WERI-Rb-1 (cell line): Measurements from ENCODE around the gene PTPRS.

Experiments
- DNase-seq: peaks from one replicate; pipeline ENCODE4 v3.0.0-alpha.2; 2020
- H3K27ac ChIP-seq: fragments of 250-450 bp; sonication (Bioruptor Pico); 2 replicates; pipeline ENCODE4 v1.5.1; 2020; ENCODE audit warnings: mild to moderate bottlenecking, moderate library complexity
- H3K27me3 ChIP-seq: fragments of 250-450 bp; sonication (Bioruptor Pico); 2 replicates; pipeline ENCODE4 v1.5.1; 2021; ENCODE audit warnings: mild to moderate bottlenecking, low read depth, moderate library complexity; ENCODE audit not compliant: insufficient read depth, severe bottlenecking
- H3K36me3 ChIP-seq: fragments of 250-450 bp; sonication (Bioruptor Pico); 2 replicates; pipeline ENCODE4 v1.5.1; 2020; ENCODE audit warnings: mild to moderate bottlenecking, moderate library complexity
- H3K4me3 ChIP-seq: 2 replicates; pipeline ENCODE4 v1.5.1; 2011; ENCODE audit warnings: low read depth, mild to moderate bottlenecking, control low read depth, low read length
- H3K9me3 ChIP-seq: fragments of 250-450 bp; sonication (Bioruptor Pico); 2 replicates; pipeline ENCODE4 v1.5.1; 2021; ENCODE audit warnings: mild to moderate bottlenecking, moderate library complexity; ENCODE audit not compliant: severe bottlenecking
- TF ChIP-seq, protein P1 (sequence below): IDR thresholded peaks from 2 replicates; pipeline ENCODE4 v1.5.1; 2011; ENCODE audit warnings: low read depth, mild to moderate bottlenecking, control low read depth, inconsistent platforms, low read length

PTPRS gene

DNA sequence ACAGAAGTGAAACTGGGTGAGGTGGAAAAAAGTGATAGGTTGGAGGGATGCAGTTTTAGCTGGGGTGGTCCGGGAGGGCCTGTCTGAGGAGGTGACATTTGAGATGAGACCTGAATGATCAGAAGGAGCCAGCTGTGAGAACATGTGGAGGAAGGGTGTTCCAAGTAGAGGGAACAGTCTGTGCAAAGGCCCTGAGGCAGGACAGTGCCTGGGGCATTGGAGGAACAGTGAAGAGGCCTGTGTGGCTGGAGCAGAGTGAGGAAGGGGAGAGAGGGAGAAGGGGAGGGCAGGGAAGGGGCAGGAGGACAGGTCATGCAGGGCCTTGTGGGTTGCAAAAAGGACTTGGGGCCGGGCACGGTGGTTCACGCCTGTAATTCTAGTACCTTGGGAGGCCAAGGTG is 36.3 kb upstream of the PTPRS start:
- Histone ChIP-seq H3K27me3 (peaks cover 2% of the 10 kb centered on the region), H3K36me3 (no peaks in the 10 kb centered on the region), H3K9me3 (peaks cover 5% of the 10 kb centered on the region), H3K4me3 (no peak overlapping the region), H3K27ac (no peak overlapping the region)
- TF ChIP-seq, protein P1, sequence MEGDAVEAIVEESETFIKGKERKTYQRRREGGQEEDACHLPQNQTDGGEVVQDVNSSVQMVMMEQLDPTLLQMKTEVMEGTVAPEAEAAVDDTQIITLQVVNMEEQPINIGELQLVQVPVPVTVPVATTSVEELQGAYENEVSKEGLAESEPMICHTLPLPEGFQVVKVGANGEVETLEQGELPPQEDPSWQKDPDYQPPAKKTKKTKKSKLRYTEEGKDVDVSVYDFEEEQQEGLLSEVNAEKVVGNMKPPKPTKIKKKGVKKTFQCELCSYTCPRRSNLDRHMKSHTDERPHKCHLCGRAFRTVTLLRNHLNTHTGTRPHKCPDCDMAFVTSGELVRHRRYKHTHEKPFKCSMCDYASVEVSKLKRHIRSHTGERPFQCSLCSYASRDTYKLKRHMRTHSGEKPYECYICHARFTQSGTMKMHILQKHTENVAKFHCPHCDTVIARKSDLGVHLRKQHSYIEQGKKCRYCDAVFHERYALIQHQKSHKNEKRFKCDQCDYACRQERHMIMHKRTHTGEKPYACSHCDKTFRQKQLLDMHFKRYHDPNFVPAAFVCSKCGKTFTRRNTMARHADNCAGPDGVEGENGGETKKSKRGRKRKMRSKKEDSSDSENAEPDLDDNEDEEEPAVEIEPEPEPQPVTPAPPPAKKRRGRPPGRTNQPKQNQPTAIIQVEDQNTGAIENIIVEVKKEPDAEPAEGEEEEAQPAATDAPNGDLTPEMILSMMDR, result no peak
- DNase-seq, result no peak

DNA sequence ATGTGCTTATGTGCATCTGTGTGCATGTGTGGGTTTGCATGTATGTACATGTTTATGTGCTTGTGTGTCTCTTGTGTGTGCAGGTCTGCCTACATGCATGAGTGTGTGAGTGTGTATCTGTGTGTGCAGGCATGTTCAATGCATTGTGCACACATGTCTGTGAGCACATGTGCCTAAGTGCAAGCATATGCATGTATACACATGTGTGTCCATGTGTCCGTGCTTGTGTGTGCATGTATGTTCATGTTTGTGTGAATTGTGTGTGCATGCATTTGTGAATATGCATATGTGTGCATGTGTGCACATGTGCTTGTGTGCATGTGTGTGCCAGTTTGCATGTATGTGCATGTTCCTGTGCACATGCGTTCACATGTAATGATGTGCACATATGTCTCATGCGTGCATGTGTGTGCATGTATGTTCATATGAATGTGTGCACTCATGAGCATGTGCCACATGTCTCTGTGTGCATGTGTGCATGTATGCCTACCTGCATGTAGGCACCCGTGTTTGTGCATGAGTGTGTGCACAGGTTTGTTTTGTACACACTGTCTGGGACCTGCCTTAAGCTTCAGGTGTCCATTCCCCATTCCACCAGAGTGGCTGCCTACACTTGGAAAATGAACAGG is 32.1 kb upstream of the PTPRS start:
- no peak for DNase-seq
- TF ChIP-seq, protein P1, result no peak
- Histone ChIP-seq H3K36me3 (no peaks in the 10 kb centered on the region), H3K27ac (no peak overlapping the region), H3K9me3 (no peaks in the 10 kb centered on the region), H3K27me3 (peaks cover 8% of the 10 kb centered on the region), H3K4me3 (no peak overlapping the region)

DNA sequence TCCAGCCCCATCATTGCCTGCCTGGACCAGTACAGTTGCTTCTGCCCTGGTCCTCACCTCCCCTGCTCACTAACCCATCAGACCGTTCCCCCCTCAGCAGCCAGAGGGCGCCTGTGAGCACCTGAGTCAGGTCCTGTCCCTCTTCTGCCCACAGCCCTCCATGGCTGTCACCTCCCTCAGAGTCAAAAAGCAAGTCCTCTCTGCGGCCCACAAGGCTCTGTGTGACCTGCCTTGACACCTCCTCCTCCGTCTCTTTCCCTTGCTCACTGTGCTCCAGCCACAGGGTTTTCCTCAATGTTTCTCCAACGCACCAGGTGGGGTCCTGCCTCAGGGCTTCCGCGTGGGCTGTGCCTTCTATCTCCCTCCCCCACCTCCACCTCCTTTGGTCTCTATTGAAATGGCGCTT is 29.4 kb upstream of the PTPRS start:
- DNase-seq, result peak; percentile 81
- Histone ChIP-seq H3K27me3 (peaks cover 6% of the 10 kb centered on the region), H3K27ac (no peak overlapping the region), H3K36me3 (no peaks in the 10 kb centered on the region), H3K4me3 (no peak overlapping the region), H3K9me3 (peaks cover 3% of the 10 kb centered on the region)
- TF ChIP-seq, protein P1, result peak; percentile 93

DNA sequence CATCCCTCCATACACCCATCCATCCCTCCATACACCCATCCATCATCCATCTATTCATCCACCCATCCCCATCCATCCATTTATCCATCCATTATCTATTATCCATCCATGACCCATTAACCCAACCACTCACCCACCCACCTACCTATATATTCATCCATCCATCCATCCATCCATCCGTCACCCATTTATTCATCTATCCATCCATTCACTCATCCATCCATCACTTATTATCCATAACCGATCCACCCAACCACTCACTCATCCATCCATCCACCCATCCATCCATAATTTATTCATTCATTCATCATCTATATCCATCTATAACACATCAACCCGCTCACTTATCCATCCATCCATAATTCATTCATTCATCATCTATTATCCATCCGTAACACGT is 28.7 kb upstream of the PTPRS start:
- TF ChIP-seq, protein P1, result no peak
- no peak overlapping the region for H3K27ac ChIP-seq
- peaks cover 6% of the 10 kb centered on the region for H3K27me3 ChIP-seq
- peaks cover 3% of the 10 kb centered on the region for H3K9me3 ChIP-seq
- H3K4me3 ChIP-seq, result no peak overlapping the region
- DNase-seq, result no peak
- H3K36me3 ChIP-seq, result no peaks in the 10 kb centered on the region

DNA sequence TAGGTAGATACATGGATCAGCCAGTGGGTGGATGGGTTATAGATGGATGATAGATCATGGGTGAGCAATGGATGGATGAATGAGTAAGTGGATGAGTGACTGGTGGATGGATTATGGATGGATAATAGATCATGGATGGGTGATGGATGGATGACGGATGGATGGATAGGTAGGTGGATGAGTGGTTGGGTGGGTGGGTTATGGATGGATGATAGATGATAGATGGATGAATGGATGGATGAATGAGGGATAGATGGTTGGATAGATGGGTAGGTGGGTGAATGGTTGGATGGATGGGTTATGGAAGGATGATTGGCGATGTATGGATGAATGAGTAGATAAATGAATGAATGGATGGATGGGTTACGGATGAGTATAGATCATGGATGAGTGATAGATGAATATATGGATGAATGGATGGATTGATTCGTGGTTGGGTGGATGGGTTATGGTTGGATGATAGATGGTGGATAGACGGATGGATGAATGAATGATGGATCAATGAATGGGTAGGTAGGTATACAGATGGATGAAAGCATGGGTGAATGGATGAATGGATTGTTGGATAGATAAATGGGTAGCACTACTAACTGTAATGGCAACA is 27.0 kb upstream of the PTPRS start:
- Histone ChIP-seq H3K4me3 (no peak overlapping the region), H3K27me3 (peaks cover 6% of the 10 kb centered on the region), H3K27ac (no peak overlapping the region), H3K36me3 (no peaks in the 10 kb centered on the region), H3K9me3 (peaks cover 3% of the 10 kb centered on the region)
- TF ChIP-seq, protein P1, result no peak
- no peak for DNase-seq

DNA sequence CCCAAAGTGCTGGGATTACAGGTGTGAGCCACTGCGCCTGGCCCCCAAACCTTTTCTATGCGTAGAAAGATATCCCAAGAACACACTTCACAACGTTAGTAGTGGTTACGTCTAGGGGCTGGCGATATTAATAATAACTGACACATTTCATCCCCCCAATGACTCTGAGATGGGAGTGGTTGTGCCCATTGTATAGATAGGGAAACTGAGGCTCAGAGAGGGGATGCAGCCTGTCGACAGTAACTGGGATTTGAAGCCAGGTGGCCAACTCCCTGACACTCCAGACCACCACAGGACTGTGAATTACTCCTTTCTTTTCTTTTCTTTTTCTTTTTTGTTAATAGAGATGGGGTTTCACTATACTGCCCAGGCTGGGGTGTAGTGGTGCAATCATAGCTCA is 25.3 kb upstream of the PTPRS start:
- H3K36me3 ChIP-seq, result no peaks in the 10 kb centered on the region
- H3K27me3 ChIP-seq, result peaks cover 2% of the 10 kb centered on the region
- H3K27ac ChIP-seq, result no peak overlapping the region
- no peak overlapping the region for H3K4me3 ChIP-seq
- TF ChIP-seq, protein P1, result no peak
- H3K9me3 ChIP-seq, result peaks cover 3% of the 10 kb centered on the region
- no peak for DNase-seq
